ENCODE measurements around the gene CEMIP. TPM values are rescaled to one million over a fixed set of nuclear protein-coding genes. Genes with fewer than 3 reads are reported as not detected.

CEMIP gene
- total and polyA plus RNA-seq, 2 experiments from 2014 or later = 2.3 to 4.4 TPM

GRCh38 chr15:80831192-80831591, 52.0 kb downstream of the CEMIP start:
- 92% methylated on average over 7 of the region's 7 CpGs for WGBS (ENCODE audit: low lambda C conversion rate, missing lambda C conversion rate)
- Histone ChIP-seq H3K4me2 (no peak overlapping the region), H3K79me2 (no peaks in the 10 kb centered on the region), H3K27me3 (no peaks in the 10 kb centered on the region), H3K36me3 (replicated peaks; ENCODE audit: insufficient read depth, low read depth) (no peaks in the 10 kb centered on the region), H2AFZ (no peak overlapping the region), H3K9me2 (replicated peaks; ENCODE audit: insufficient read depth) (no peaks in the 10 kb centered on the region), H3K27ac (no peak overlapping the region), H3K4me3 (no peak overlapping the region), H3K9me3 (ENCODE audit: low read depth) (no peaks in the 10 kb centered on the region), H3K4me1 (ENCODE audit: insufficient read depth) (no peaks in the 10 kb centered on the region), H4K20me1 (ENCODE audit: insufficient read depth, poor library complexity, severe bottlenecking) (no peaks in the 10 kb centered on the region)
- DNase-seq (ENCODE audit: low spot score) = no peak
- TF ChIP-seq EZH2 (IDR thresholded peaks at IDR 0.05; ENCODE audit: borderline replicate concordance) = no peak
- no peak for TF ChIP-seq CTCF (IDR thresholded peaks at IDR 0.05; ENCODE audit: poor library complexity)
- no peak for TF ChIP-seq EZH2phosphoT487 (IDR thresholded peaks at IDR 0.05; ENCODE audit: low read depth, severe bottlenecking, unreplicated experiment)

DNA sequence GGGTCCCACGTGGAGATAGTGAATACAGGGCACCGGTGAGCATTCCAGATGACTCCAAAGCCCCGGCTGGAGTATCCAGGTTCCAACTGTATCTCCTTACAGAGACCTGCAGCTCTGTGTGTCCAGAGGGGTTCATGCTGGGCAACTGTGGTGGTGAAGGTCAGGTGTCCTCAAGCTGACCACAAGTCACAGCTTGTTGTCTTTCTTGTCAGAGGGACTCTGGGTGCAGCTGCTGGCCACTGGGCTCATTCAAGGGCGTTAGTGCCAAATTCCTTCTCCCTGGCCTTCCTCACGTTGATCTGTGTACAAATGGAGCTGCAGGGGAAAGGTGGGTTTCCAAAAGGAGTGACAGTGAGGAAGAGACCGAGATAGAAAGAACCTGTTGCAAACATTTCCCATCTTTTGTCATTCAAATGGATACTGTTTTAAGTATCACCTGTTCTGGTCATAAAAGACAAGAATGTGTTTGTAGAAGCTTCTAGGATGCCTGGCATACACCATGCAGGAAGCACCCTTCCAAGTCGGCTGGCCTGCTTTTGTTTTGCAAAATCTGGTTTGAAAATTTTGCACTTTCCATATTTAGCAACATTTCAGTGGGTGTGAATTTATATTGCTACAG, 52.5 kb downstream of the CEMIP start:
- TF ChIP-seq EZH2 (IDR thresholded peaks at IDR 0.05; ENCODE audit: borderline replicate concordance) (no peak), CTCF (IDR thresholded peaks at IDR 0.05; ENCODE audit: poor library complexity) (no peak), EZH2phosphoT487 (IDR thresholded peaks at IDR 0.05; ENCODE audit: low read depth, severe bottlenecking, unreplicated experiment) (no peak)
- DNase-seq (ENCODE audit: low spot score) = no peak
- Histone ChIP-seq H3K4me2 (no peak overlapping the region), H3K27me3 (no peaks in the 10 kb centered on the region), H3K79me2 (no peaks in the 10 kb centered on the region), H3K4me1 (ENCODE audit: insufficient read depth) (no peaks in the 10 kb centered on the region), H4K20me1 (ENCODE audit: insufficient read depth, poor library complexity, severe bottlenecking) (no peaks in the 10 kb centered on the region), H3K27ac (no peak overlapping the region), H3K9me2 (replicated peaks; ENCODE audit: insufficient read depth) (no peaks in the 10 kb centered on the region), H2AFZ (no peak overlapping the region), H3K36me3 (replicated peaks; ENCODE audit: insufficient read depth, low read depth) (no peaks in the 10 kb centered on the region), H3K4me3 (no peak overlapping the region), H3K9me3 (ENCODE audit: low read depth) (no peaks in the 10 kb centered on the region)
- 76% methylated on average over 7 of the region's 7 CpGs for WGBS (ENCODE audit: low lambda C conversion rate, missing lambda C conversion rate)

DNA sequence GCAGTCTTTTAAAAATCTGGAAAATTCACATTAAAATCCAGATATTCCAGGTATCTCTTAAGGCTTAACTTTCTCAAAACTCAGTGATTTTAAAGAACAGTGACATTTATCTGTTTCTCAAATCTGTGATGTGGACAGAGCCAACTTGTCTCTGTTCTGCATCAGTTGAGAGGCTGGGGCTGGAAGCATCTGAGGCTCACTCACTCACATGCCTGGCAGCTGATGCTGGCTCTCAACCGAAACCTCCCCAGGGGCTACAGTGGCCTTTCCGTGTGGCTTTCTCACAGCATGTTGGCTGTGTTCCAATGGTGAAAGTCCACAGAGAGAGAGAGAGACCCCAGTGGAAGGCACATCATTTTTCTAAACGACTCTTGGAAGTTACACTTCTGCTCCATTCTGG, 53.5 kb downstream of the CEMIP start:
- H3K27me3 ChIP-seq = no peaks in the 10 kb centered on the region
- no peak for TF ChIP-seq CTCF (IDR thresholded peaks at IDR 0.05; ENCODE audit: poor library complexity)
- no peak for TF ChIP-seq EZH2 (IDR thresholded peaks at IDR 0.05; ENCODE audit: borderline replicate concordance)
- TF ChIP-seq EZH2phosphoT487 (IDR thresholded peaks at IDR 0.05; ENCODE audit: low read depth, severe bottlenecking, unreplicated experiment) = no peak
- H4K20me1 ChIP-seq (ENCODE audit: insufficient read depth, poor library complexity, severe bottlenecking) = no peaks in the 10 kb centered on the region

More for the DNA sequence above, 53.5 kb downstream of the CEMIP start:
- H3K79me2 ChIP-seq = no peaks in the 10 kb centered on the region
- no peaks in the 10 kb centered on the region for H3K4me1 ChIP-seq (ENCODE audit: insufficient read depth)
- H3K4me3 ChIP-seq = no peak overlapping the region
- 41% methylated on average over 3 of the region's 3 CpGs for whole genome bisulfite sequencing (ENCODE audit: low lambda C conversion rate, missing lambda C conversion rate)
- H3K9me2 ChIP-seq (replicated peaks; ENCODE audit: insufficient read depth) = no peaks in the 10 kb centered on the region
- H2AFZ ChIP-seq = no peak overlapping the region
- no peak overlapping the region for H3K4me2 ChIP-seq
- no peak for DNase-seq (ENCODE audit: low spot score)
- H3K27ac ChIP-seq = no peak overlapping the region
- H3K9me3 ChIP-seq (ENCODE audit: low read depth) = no peaks in the 10 kb centered on the region
- H3K36me3 ChIP-seq (replicated peaks; ENCODE audit: insufficient read depth, low read depth) = no peaks in the 10 kb centered on the region
